SK-N-SH treated with all-trans-retinoic acid at 6 μM for 48 hours (cell line): ENCODE results near the gene TPO.
"Not testable (repeated sequence)": the region's sequence is repeated elsewhere in the genome, so short reads cannot be mapped to it uniquely, and the experiment has no call there.

Experiments
- ATAC-seq: fragments of 200-7000 bp; cut with Tn5 transposase; 3 replicates; pipeline ENCODE4 v1.9.1; 2020; ENCODE audit warnings: mild to moderate bottlenecking, moderate library complexity
- ARNTL ChIP-seq: fragments of 450-650 bp; formaldehyde crosslinking; IDR thresholded peaks from 2 replicates; pipeline ENCODE4 v1.5.0; 2020; ENCODE audit warnings: low read depth, mild to moderate bottlenecking, moderate library complexity, borderline replicate concordance
- CSDC2 ChIP-seq: fragments of 250-450 bp; sonication (Bioruptor Pico); IDR thresholded peaks from 2 replicates; pipeline ENCODE4 v1.5.0; 2020; ENCODE audit warnings: mild to moderate bottlenecking, moderate library complexity
- ESRRG ChIP-seq: fragments of 250-450 bp; sonication (Bioruptor Pico); IDR thresholded peaks from 2 replicates; pipeline ENCODE4 v1.6.1; 2021; ENCODE audit warnings: mild to moderate bottlenecking
- GLIS3 ChIP-seq: fragments of 250-450 bp; sonication (Bioruptor Pico); IDR thresholded peaks from 2 replicates; pipeline ENCODE4 v1.5.0; 2020; ENCODE audit warnings: mild to moderate bottlenecking, moderate library complexity
- ISL1 ChIP-seq: fragments of 250-450 bp; sonication (Bioruptor Pico); IDR thresholded peaks from 2 replicates; pipeline ENCODE4 v2.1.2; 2022; ENCODE audit warnings: mild to moderate bottlenecking, moderate library complexity
- OSR1 ChIP-seq: fragments of 250-450 bp; sonication (Bioruptor Pico); IDR thresholded peaks from 2 replicates; pipeline ENCODE4 v1.8.0; 2022; ENCODE audit warnings: moderate library complexity, mild to moderate bottlenecking, inconsistent platforms
- PPARA ChIP-seq: fragments of 250-450 bp; sonication (Bioruptor Pico); IDR thresholded peaks from 2 replicates; pipeline ENCODE4 v1.5.0; 2020; ENCODE audit warnings: mild to moderate bottlenecking, borderline replicate concordance
- RARB ChIP-seq: fragments of 250-450 bp; sonication (Bioruptor Pico); IDR thresholded peaks from 2 replicates; pipeline ENCODE4 v1.8.0; 2021; ENCODE audit warnings: mild to moderate bottlenecking, moderate library complexity
- SNAI2 ChIP-seq: fragments of 250-450 bp; sonication (Bioruptor Pico); IDR thresholded peaks from 2 replicates; pipeline ENCODE4 v1.5.0; 2020; ENCODE audit warnings: mild to moderate bottlenecking, moderate library complexity
- TCF4 ChIP-seq: fragments of 250-450 bp; sonication (Bioruptor Pico); IDR thresholded peaks from 2 replicates; pipeline ENCODE4 v1.8.0; 2021; ENCODE audit warnings: mild to moderate bottlenecking, moderate library complexity, borderline replicate concordance
- TOX ChIP-seq: fragments of 250-450 bp; sonication (Bioruptor Pico); IDR thresholded peaks from 2 replicates; pipeline ENCODE4 v1.8.0; 2021; ENCODE audit warnings: mild to moderate bottlenecking, moderate library complexity, borderline replicate concordance
- ZC3H10 ChIP-seq: fragments of 250-450 bp; sonication (Bioruptor Pico); IDR thresholded peaks from 2 replicates; pipeline ENCODE4 v1.5.1; 2021; ENCODE audit warnings: mild to moderate bottlenecking, moderate library complexity
- ZFP30 ChIP-seq: fragments of 450-650 bp; formaldehyde crosslinking; IDR thresholded peaks from 2 replicates; pipeline ENCODE4 v1.5.0; 2022; ENCODE audit warnings: mild to moderate bottlenecking, moderate library complexity
- ZNF565 ChIP-seq: fragments of 450-650 bp; formaldehyde crosslinking; conservative IDR thresholded peaks from 2 replicates; pipeline ENCODE4 v1.5.0; 2020; ENCODE audit warnings: low read depth, mild to moderate bottlenecking, moderate library complexity
- ZNF70 ChIP-seq: fragments of 450-650 bp; formaldehyde crosslinking; IDR thresholded peaks from 2 replicates; pipeline ENCODE4 v1.5.0; 2020; ENCODE audit warnings: mild to moderate bottlenecking, moderate library complexity
- ZNF8 ChIP-seq: fragments of 450-650 bp; formaldehyde crosslinking; IDR thresholded peaks from 2 replicates; pipeline ENCODE4 v1.5.0; 2020; ENCODE audit warnings: mild to moderate bottlenecking, moderate library complexity
- TF ChIP-seq, protein P1 (sequence below): fragments of 250-450 bp; sonication (Bioruptor Pico); IDR thresholded peaks from 2 replicates; pipeline ENCODE4 v1.8.0; 2020; ENCODE audit warnings: mild to moderate bottlenecking, moderate library complexity, borderline replicate concordance
- TF ChIP-seq, protein P2 (sequence below): fragments of 250-450 bp; sonication (Bioruptor Pico); IDR thresholded peaks from 2 replicates; pipeline ENCODE4 v1.5.1; 2020; ENCODE audit warnings: low read depth, mild to moderate bottlenecking, moderate library complexity
- TF ChIP-seq, protein P3 (sequence below): fragments of 250-450 bp; sonication (Bioruptor Pico); IDR thresholded peaks from 2 replicates; pipeline ENCODE4 v1.5.0; 2020; ENCODE audit warnings: mild to moderate bottlenecking, moderate library complexity
- TF ChIP-seq, protein P4 (sequence below): fragments of 250-450 bp; sonication (Bioruptor Pico); IDR thresholded peaks from 2 replicates; pipeline ENCODE4 v1.5.1; 2021; ENCODE audit warnings: mild to moderate bottlenecking, moderate library complexity
- TF ChIP-seq, protein P5 (sequence below): fragments of 250-450 bp; sonication (Bioruptor Pico); IDR thresholded peaks from 2 replicates; pipeline ENCODE4 v1.8.0; 2021; ENCODE audit warnings: low read depth, mild to moderate bottlenecking, moderate library complexity, borderline replicate concordance

Gene TPO

DNA sequence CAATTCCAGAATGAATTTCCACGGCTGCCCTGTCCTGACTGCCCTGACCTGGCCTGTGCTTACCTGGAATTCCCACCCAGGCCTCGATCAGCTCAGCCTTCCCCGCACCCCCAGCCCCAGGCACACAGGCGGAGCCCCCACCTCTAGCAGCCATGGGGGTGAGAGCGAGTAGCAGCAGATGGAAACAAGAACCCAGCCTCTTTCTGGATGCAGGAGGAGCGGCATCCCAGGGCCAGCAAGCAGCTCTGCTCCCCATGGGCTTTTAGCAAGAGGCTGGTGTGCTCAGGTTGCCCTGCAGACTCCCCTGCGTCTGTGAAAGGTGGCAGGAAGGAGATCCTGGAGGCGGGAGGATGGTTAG is 101.8 kb downstream of the TPO start:
- TF ChIP-seq ZC3H10 (CRISPR knock-in tag) (no peak), TCF4 (CRISPR knock-in tag) (no peak)
- TF ChIP-seq, protein P1, sequence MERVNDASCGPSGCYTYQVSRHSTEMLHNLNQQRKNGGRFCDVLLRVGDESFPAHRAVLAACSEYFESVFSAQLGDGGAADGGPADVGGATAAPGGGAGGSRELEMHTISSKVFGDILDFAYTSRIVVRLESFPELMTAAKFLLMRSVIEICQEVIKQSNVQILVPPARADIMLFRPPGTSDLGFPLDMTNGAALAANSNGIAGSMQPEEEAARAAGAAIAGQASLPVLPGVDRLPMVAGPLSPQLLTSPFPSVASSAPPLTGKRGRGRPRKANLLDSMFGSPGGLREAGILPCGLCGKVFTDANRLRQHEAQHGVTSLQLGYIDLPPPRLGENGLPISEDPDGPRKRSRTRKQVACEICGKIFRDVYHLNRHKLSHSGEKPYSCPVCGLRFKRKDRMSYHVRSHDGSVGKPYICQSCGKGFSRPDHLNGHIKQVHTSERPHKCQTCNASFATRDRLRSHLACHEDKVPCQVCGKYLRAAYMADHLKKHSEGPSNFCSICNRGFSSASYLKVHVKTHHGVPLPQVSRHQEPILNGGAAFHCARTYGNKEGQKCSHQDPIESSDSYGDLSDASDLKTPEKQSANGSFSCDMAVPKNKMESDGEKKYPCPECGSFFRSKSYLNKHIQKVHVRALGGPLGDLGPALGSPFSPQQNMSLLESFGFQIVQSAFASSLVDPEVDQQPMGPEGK (CRISPR knock-in tag) = no peak
- ATAC-seq = no peak

DNA sequence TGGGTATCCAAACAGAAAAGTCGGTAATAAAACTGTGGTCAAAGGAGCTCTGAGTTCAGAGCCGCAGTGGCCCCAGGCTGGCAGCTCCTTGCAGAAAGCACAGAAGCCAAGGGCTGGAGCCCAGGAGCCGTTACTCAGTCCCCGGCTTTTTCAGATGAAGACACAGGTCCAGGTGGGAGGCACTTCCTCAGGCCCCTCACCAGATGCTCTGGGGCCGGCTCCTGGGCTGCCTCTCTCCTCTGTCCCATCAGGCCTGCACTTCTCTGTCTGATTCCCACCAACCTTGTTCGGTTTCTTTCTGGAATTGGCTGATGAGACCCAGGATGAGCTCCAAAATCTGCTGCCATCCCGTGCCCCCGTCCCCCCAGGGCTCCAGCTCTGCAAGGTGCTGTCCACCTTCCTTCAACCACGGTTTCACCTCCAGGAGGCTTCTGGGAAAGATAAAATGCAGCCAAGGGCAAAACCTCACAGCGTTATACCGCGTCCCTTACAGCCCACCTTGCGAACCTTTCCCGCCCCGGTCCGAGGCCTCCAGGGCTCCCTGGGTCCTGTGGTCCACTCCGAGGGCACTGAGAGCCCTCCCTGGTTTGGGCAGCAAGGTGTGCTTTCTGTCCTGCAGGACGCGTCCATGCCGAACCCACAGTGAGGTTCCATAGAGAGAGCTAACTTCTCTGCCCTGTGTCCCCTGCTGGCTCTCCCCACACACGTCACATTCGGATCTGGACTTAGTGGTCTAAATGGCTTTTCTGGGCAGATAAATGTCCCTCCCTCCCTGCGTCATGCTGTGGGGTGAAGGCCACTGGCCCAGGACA is 102.9 kb downstream of the TPO start:
- no peak for TF ChIP-seq ZFP30 (CRISPR knock-in tag)
- TF ChIP-seq OSR1 (CRISPR knock-in tag) = no peak
- TF ChIP-seq ISL1 (CRISPR knock-in tag) = no peak
- no peak for TF ChIP-seq ESRRG (CRISPR knock-in tag)
- TF ChIP-seq, protein P2, sequence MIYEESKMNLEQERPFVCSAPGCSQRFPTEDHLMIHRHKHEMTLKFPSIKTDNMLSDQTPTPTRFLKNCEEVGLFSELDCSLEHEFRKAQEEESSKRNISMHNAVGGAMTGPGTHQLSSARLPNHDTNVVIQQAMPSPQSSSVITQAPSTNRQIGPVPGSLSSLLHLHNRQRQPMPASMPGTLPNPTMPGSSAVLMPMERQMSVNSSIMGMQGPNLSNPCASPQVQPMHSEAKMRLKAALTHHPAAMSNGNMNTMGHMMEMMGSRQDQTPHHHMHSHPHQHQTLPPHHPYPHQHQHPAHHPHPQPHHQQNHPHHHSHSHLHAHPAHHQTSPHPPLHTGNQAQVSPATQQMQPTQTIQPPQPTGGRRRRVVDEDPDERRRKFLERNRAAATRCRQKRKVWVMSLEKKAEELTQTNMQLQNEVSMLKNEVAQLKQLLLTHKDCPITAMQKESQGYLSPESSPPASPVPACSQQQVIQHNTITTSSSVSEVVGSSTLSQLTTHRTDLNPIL = no peak
- no peak for TF ChIP-seq RARB (CRISPR knock-in tag)
- no peak for TF ChIP-seq SNAI2 (CRISPR knock-in tag)
- no peak for TF ChIP-seq CSDC2 (CRISPR knock-in tag)
- no peak for TF ChIP-seq ZC3H10 (CRISPR knock-in tag)
- no peak for TF ChIP-seq GLIS3 (CRISPR knock-in tag)
- TF ChIP-seq, protein P3, sequence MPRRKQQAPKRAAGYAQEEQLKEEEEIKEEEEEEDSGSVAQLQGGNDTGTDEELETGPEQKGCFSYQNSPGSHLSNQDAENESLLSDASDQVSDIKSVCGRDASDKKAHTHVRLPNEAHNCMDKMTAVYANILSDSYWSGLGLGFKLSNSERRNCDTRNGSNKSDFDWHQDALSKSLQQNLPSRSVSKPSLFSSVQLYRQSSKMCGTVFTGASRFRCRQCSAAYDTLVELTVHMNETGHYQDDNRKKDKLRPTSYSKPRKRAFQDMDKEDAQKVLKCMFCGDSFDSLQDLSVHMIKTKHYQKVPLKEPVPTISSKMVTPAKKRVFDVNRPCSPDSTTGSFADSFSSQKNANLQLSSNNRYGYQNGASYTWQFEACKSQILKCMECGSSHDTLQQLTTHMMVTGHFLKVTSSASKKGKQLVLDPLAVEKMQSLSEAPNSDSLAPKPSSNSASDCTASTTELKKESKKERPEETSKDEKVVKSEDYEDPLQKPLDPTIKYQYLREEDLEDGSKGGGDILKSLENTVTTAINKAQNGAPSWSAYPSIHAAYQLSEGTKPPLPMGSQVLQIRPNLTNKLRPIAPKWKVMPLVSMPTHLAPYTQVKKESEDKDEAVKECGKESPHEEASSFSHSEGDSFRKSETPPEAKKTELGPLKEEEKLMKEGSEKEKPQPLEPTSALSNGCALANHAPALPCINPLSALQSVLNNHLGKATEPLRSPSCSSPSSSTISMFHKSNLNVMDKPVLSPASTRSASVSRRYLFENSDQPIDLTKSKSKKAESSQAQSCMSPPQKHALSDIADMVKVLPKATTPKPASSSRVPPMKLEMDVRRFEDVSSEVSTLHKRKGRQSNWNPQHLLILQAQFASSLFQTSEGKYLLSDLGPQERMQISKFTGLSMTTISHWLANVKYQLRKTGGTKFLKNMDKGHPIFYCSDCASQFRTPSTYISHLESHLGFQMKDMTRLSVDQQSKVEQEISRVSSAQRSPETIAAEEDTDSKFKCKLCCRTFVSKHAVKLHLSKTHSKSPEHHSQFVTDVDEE (CRISPR knock-in tag) = no peak
- no peak for TF ChIP-seq TOX (CRISPR knock-in tag)
- TF ChIP-seq PPARA = no peak
- no peak for TF ChIP-seq ZNF565 (CRISPR knock-in tag)

DNA sequence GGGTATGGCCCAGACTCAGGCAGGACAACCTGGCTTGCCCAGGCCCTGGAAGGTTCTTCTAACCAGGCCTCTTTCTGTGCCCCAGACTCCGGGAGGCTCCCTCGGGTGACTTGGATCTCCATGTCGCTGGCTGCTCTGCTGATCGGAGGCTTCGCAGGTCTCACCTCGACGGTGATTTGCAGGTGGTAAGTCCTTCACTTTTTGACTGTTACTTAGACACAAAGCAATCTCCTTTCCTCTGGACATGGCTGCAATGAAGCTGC is 103.5 kb downstream of the TPO start:
- no peak for TF ChIP-seq ZNF8 (CRISPR knock-in tag)
- TF ChIP-seq, protein P4, sequence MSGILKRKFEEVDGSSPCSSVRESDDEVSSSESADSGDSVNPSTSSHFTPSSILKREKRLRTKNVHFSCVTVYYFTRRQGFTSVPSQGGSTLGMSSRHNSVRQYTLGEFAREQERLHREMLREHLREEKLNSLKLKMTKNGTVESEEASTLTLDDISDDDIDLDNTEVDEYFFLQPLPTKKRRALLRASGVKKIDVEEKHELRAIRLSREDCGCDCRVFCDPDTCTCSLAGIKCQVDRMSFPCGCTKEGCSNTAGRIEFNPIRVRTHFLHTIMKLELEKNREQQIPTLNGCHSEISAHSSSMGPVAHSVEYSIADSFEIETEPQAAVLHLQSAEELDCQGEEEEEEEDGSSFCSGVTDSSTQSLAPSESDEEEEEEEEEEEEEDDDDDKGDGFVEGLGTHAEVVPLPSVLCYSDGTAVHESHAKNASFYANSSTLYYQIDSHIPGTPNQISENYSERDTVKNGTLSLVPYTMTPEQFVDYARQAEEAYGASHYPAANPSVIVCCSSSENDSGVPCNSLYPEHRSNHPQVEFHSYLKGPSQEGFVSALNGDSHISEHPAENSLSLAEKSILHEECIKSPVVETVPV (CRISPR knock-in tag) = no peak
- TF ChIP-seq TOX (CRISPR knock-in tag) = no peak
- no peak for TF ChIP-seq ISL1 (CRISPR knock-in tag)
- no peak for TF ChIP-seq TCF4 (CRISPR knock-in tag)
- no peak for TF ChIP-seq ZC3H10 (CRISPR knock-in tag)
- TF ChIP-seq ZNF70 (CRISPR knock-in tag) = no peak
- TF ChIP-seq, protein P2 = no peak
- TF ChIP-seq ZFP30 (CRISPR knock-in tag) = no peak
- TF ChIP-seq ARNTL (CRISPR knock-in tag) = no peak
- TF ChIP-seq RARB (CRISPR knock-in tag) = no peak
- TF ChIP-seq PPARA = no peak
- TF ChIP-seq SNAI2 (CRISPR knock-in tag) = no peak
- TF ChIP-seq, protein P3 (CRISPR knock-in tag) = no peak
- TF ChIP-seq ZNF565 (CRISPR knock-in tag) = no peak
- no peak for TF ChIP-seq GLIS3 (CRISPR knock-in tag)
- TF ChIP-seq OSR1 (CRISPR knock-in tag) = no peak
- TF ChIP-seq, protein P5, sequence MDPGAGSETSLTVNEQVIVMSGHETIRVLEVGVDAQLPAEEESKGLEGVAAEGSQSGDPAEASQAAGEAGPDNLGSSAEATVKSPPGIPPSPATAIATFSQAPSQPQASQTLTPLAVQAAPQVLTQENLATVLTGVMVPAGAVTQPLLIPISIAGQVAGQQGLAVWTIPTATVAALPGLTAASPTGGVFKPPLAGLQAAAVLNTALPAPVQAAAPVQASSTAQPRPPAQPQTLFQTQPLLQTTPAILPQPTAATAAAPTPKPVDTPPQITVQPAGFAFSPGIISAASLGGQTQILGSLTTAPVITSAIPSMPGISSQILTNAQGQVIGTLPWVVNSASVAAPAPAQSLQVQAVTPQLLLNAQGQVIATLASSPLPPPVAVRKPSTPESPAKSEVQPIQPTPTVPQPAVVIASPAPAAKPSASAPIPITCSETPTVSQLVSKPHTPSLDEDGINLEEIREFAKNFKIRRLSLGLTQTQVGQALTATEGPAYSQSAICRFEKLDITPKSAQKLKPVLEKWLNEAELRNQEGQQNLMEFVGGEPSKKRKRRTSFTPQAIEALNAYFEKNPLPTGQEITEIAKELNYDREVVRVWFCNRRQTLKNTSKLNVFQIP (CRISPR knock-in tag) = no peak
- TF ChIP-seq, all 23 proteins: peak for 0
- no peak for ATAC-seq

More for the DNA sequence above, 102.9 kb downstream of the TPO start:
- ATAC-seq = no peak

DNA sequence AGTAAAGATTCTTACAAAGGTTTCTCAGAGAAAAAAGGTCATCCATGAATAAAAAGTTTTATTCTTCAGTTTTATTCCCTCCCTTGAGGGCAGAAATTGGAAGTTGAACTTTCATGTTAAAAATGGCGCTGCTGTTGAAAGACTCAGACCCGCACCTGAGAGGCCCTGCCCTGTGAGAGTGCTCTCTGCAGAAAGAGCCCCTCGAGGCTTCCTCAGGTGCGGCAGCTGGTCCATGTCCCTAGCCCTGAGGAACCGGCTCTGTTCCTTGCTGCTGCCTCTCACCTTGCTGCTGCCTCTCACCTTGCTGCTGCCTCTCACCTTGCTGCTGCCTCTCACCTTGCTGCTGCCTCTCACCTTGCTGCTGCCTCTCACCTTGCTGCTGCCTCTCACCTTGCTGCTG is 104.0 kb downstream of the TPO start:
- not testable (repeated sequence) for ATAC-seq
